DOHH2 (cell line): Measurements from ENCODE around the gene GRK1.

Experiments
- H3F3A ChIP-seq: fragments of 200-600 bp; sonication (generic), shearing (Covaris generic); 2 replicates; pipeline ENCODE4 v1.6.0; 2016; ENCODE audit warnings: antibody characterized with exemption, mild to moderate bottlenecking; ENCODE audit not compliant: control insufficient read depth, insufficient read depth
- H3K27ac ChIP-seq: fragments of 200-600 bp; sonication (generic); 2 replicates; pipeline ENCODE4 v1.5.1; 2014; ENCODE audit warnings: low read depth, mild to moderate bottlenecking, low read length, moderate library complexity
- H3K27me3 ChIP-seq: fragments of 200-600 bp; sonication (generic); 2 replicates; pipeline ENCODE4 v1.6.1; 2014; ENCODE audit warnings: mild to moderate bottlenecking, low read length, mixed read lengths; ENCODE audit not compliant: control insufficient read depth
- H3K36me3 ChIP-seq: fragments of 200-600 bp; sonication (generic); 2 replicates; pipeline ENCODE4 v1.6.1; 2014; ENCODE audit warnings: mild to moderate bottlenecking, low read length, moderate library complexity, mixed read lengths; ENCODE audit not compliant: control insufficient read depth
- H3K4me1 ChIP-seq: fragments of 200-600 bp; sonication (generic); 2 replicates; pipeline ENCODE4 v1.6.1; 2014; ENCODE audit warnings: mild to moderate bottlenecking, low read length, mixed read lengths; ENCODE audit not compliant: control insufficient read depth
- H3K4me2 ChIP-seq: fragments of 200-600 bp; sonication (generic); 2 replicates; pipeline ENCODE4 v1.6.0; 2014; ENCODE audit warnings: mild to moderate bottlenecking, low read length, moderate library complexity
- H3K4me3 ChIP-seq: fragments of 200-600 bp; sonication (generic); 2 replicates; pipeline ENCODE4 v1.5.1; 2014; ENCODE audit warnings: mild to moderate bottlenecking, low read length, mixed read lengths
- H3K79me2 ChIP-seq: fragments of 200-600 bp; sonication (generic); 2 replicates; pipeline ENCODE4 v1.6.1; 2014; ENCODE audit warnings: mild to moderate bottlenecking, low read length, mixed read lengths; ENCODE audit not compliant: control insufficient read depth
- H3K9me2 ChIP-seq: fragments of 200-600 bp; sonication (generic); replicated peaks from 2 replicates; pipeline ENCODE4 v1.6.1; 2014; ENCODE audit warnings: mild to moderate bottlenecking, low read length, mixed read lengths; ENCODE audit not compliant: control insufficient read depth
- H3K9me3 ChIP-seq: fragments of 200-600 bp; sonication (generic); 2 replicates; pipeline ENCODE4 v1.6.1; 2014; ENCODE audit warnings: antibody characterized with exemption, low read length, mixed read lengths; ENCODE audit not compliant: control insufficient read depth, insufficient read depth
- H4K20me1 ChIP-seq: fragments of 200-600 bp; sonication (generic); 2 replicates; pipeline ENCODE4 v1.6.0; 2014; ENCODE audit warnings: low read depth, mild to moderate bottlenecking, antibody characterized with exemption, low read length, moderate library complexity; ENCODE audit not compliant: control insufficient read depth, insufficient read depth
- EZH2phosphoT487 ChIP-seq: fragments of 200-600 bp; sonication (generic); IDR thresholded peaks from 2 replicates; pipeline ENCODE4 v1.6.1; 2017; ENCODE audit warnings: borderline replicate concordance, mild to moderate bottlenecking, antibody characterized with exemption, low read length, moderate library complexity, mixed read lengths
- TF ChIP-seq, protein P1 (sequence below): fragments of 200-600 bp; sonication (generic); IDR thresholded peaks from one replicate; pipeline ENCODE4 v1.5.1; 2014; ENCODE audit warnings: antibody characterized with exemption, mild to moderate bottlenecking, low read depth, low read length; ENCODE audit not compliant: poor library complexity, severe bottlenecking

GRK1 gene

DNA sequence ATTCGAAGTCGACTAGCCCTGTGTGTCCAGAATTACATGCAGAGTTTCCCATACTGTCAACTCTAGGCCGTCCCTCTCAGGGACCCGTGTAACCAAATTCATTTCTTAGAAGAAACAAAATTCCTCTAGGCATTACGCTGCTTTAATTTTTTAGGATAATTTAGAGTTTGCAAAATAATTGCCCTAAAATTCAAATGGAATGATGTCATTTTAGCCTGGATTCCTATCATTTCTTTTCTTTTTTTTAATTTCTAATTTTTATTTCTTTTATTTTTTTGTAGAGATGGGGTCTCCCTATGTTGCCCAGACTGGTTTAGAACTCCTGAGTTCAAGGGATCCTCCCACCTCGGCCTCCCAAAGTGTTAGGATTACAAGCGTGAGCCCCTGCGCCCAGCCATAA is 7.7 kb upstream of the GRK1 start:
- H3K4me3 ChIP-seq: no peak overlapping the region
- no peaks in the 10 kb centered on the region for H3F3A ChIP-seq
- H3K9me2 ChIP-seq: no peaks in the 10 kb centered on the region
- no peaks in the 10 kb centered on the region for H3K9me3 ChIP-seq
- H4K20me1 ChIP-seq: no peaks in the 10 kb centered on the region
- H3K27me3 ChIP-seq: 0 out of 2 replicates have a peak, but pooled peaks cover 2% of the 10 kb centered on the region
- H3K4me2 ChIP-seq: no peak overlapping the region
- TF ChIP-seq EZH2phosphoT487: no peak
- TF ChIP-seq, protein P1, sequence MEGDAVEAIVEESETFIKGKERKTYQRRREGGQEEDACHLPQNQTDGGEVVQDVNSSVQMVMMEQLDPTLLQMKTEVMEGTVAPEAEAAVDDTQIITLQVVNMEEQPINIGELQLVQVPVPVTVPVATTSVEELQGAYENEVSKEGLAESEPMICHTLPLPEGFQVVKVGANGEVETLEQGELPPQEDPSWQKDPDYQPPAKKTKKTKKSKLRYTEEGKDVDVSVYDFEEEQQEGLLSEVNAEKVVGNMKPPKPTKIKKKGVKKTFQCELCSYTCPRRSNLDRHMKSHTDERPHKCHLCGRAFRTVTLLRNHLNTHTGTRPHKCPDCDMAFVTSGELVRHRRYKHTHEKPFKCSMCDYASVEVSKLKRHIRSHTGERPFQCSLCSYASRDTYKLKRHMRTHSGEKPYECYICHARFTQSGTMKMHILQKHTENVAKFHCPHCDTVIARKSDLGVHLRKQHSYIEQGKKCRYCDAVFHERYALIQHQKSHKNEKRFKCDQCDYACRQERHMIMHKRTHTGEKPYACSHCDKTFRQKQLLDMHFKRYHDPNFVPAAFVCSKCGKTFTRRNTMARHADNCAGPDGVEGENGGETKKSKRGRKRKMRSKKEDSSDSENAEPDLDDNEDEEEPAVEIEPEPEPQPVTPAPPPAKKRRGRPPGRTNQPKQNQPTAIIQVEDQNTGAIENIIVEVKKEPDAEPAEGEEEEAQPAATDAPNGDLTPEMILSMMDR: no peak
- no peak overlapping the region for H3K27ac ChIP-seq
- no peaks in the 10 kb centered on the region for H3K36me3 ChIP-seq
- H3K4me1 ChIP-seq: no peaks in the 10 kb centered on the region
- no peaks in the 10 kb centered on the region for H3K79me2 ChIP-seq

DNA sequence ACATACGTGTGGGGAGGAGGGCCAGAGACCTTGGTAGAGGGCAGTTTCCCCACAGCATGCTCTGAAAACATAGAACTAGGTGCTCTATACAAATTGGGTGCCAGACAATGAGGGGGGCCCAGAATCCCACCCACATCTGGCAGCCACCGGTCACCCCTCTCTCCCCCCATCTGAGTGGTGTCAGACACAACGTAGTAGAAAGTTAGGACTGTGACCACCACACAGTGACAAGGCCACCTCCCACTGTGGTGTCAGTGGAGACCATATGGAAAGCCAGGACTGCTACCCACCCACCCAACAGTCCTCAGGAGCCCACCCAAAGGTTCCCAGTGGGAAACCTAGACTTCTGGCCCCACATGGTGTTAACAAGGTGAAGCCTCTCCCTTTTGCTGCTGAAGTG is 7.0 kb upstream of the GRK1 start:
- H3K27ac ChIP-seq: no peak overlapping the region
- no peaks in the 10 kb centered on the region for H3K36me3 ChIP-seq
- H3K9me3 ChIP-seq: no peaks in the 10 kb centered on the region
- H3K27me3 ChIP-seq: 0 out of 2 replicates have a peak, but pooled peaks cover 2% of the 10 kb centered on the region
- no peaks in the 10 kb centered on the region for H3K4me1 ChIP-seq
- no peak overlapping the region for H3K4me2 ChIP-seq
- no peaks in the 10 kb centered on the region for H3K9me2 ChIP-seq
- no peak overlapping the region for H3K4me3 ChIP-seq
- H3K79me2 ChIP-seq: no peaks in the 10 kb centered on the region
- H3F3A ChIP-seq: no peaks in the 10 kb centered on the region
- no peaks in the 10 kb centered on the region for H4K20me1 ChIP-seq
- no peak for TF ChIP-seq EZH2phosphoT487
- TF ChIP-seq, protein P1: no peak

DNA sequence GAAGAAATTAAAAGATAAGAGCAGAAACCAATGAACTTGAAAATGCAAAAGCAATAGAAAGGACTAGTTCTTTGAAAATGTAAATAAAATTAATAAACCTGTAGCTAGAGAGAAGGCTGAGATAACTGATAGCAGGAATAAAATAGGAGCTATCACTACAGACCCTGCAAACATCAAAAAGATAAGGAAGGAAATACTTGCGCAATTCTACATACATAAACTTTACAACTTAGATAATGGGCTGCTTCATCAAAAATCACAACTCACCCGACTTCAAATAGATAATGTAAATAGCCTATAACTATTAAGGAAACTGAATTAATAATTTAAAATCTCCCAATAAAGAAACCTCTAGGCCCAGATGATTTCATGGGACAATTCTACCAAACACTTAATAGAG is 5.5 kb upstream of the GRK1 start:
- Histone ChIP-seq H3K4me3 (no peak overlapping the region), H3K27ac (no peak overlapping the region), H4K20me1 (no peaks in the 10 kb centered on the region), H3F3A (no peaks in the 10 kb centered on the region), H3K9me3 (peaks cover 13% of the 10 kb centered on the region; the same call in 1 of the 2 replicates), H3K4me1 (no peaks in the 10 kb centered on the region), H3K9me2 (no peaks in the 10 kb centered on the region), H3K79me2 (no peaks in the 10 kb centered on the region), H3K36me3 (no peaks in the 10 kb centered on the region), H3K4me2 (no peak overlapping the region), H3K27me3 (0 out of 2 replicates have a peak, but pooled peaks cover 2% of the 10 kb centered on the region)
- TF ChIP-seq, protein P1: no peak
- no peak for TF ChIP-seq EZH2phosphoT487
